WTC11 (cell line): Measurements from ENCODE around the gene AKAP6. TPM values are rescaled to one million over a fixed set of nuclear protein-coding genes. Genes with fewer than 3 reads are reported as not detected.

Source experiments
- ATAC-seq: fragments of 200-7000 bp; cut with Tn5 transposase; 2 replicates; pipeline ENCODE4 v1.10.0; 2021; ENCODE audit warnings: mild to moderate bottlenecking, moderate library complexity
- CTCF ChIA-PET: fragments of 300-600 bp; sonication (Branson Sonifier 250); formaldehyde crosslinking; loops from one replicate; lab custom pipeline; 2021; ENCODE audit warnings: antibody characterized with exemption; lab: Charles Lee
- POLR2A ChIA-PET: fragments of 350-600 bp; sonication (Branson Sonifier 250); formaldehyde crosslinking; loops from one replicate; lab custom pipeline; 2021; ENCODE audit warnings: antibody characterized with exemption; lab: Charles Lee
- DNase-seq: peaks from one replicate; pipeline ENCODE4 v3.0.0; 2021; ENCODE audit warnings: low spot score
- H3K27ac Mint-ChIP-seq: 2 replicates; pipeline ENCODE4 v1.8.0; 2021; ENCODE audit warnings: mixed read lengths
- H3K27me3 Mint-ChIP-seq: 2 replicates; pipeline ENCODE4 v1.8.0; 2021; ENCODE audit warnings: low read depth, mild to moderate bottlenecking, moderate library complexity, mixed read lengths
- H3K36me3 Mint-ChIP-seq: 2 replicates; pipeline ENCODE4 v1.8.0; 2021; ENCODE audit warnings: mixed read lengths
- H3K4me1 Mint-ChIP-seq: 2 replicates; pipeline ENCODE4 v1.8.0; 2022; ENCODE audit warnings: mixed read lengths
- H3K4me3 Mint-ChIP-seq: 2 replicates; pipeline ENCODE4 v1.8.0; 2021; ENCODE audit warnings: mild to moderate bottlenecking, moderate library complexity, mixed read lengths
- H3K9me3 Mint-ChIP-seq: 2 replicates; pipeline ENCODE4 v1.8.0; 2021; ENCODE audit warnings: mixed read lengths
- ZNF232 ChIP-seq: sonication (generic); formaldehyde crosslinking; IDR thresholded peaks from 2 replicates; pipeline ENCODE4 v1.8.0; 2022; ENCODE audit warnings: mild to moderate bottlenecking, missing genetic modification reagents
- total RNA-seq: library from RNA; stranded (reverse); gene quantifications from 3 replicates; pipeline ENCODE4 v1.2.3, GENCODE V29; 2021
- TF ChIP-seq, protein P1 (sequence below): fragments of 250-450 bp; sonication (Bioruptor Pico); IDR thresholded peaks from 2 replicates; pipeline ENCODE4 v1.9.0; 2021; ENCODE audit warnings: moderate library complexity, mild to moderate bottlenecking, inconsistent platforms, borderline replicate concordance
- TF ChIP-seq, protein P2 (sequence below): fragments of 250-450 bp; sonication (Bioruptor Pico); IDR thresholded peaks from 2 replicates; pipeline ENCODE4 v2.1.2; 2022; ENCODE audit warnings: mild to moderate bottlenecking, moderate library complexity
- TF ChIP-seq, protein P3 (sequence below): sonication (generic); formaldehyde crosslinking; IDR thresholded peaks from 2 replicates; pipeline ENCODE4 v1.8.1; 2022; ENCODE audit warnings: mild to moderate bottlenecking, moderate library complexity, missing genetic modification reagents
- TF ChIP-seq, protein P4 (sequence below): sonication (generic); formaldehyde crosslinking; IDR thresholded peaks from 2 replicates; pipeline ENCODE4 v1.8.0; 2023; ENCODE audit warnings: missing genetic modification reagents, mild to moderate bottlenecking, borderline replicate concordance
- TF ChIP-seq, protein P5 (sequence below): sonication (generic); formaldehyde crosslinking; IDR thresholded peaks from 2 replicates; pipeline ENCODE4 v1.8.0; 2022; ENCODE audit warnings: missing genetic modification reagents
- TF ChIP-seq, protein P6 (sequence below): sonication (generic); formaldehyde crosslinking; IDR thresholded peaks from 2 replicates; pipeline ENCODE4 v1.8.1; 2023; ENCODE audit warnings: mild to moderate bottlenecking, missing genetic modification reagents, moderate library complexity

AKAP6 gene
- total RNA-seq, 1 experiment from 2014 or later: 0.63 TPM

DNA sequence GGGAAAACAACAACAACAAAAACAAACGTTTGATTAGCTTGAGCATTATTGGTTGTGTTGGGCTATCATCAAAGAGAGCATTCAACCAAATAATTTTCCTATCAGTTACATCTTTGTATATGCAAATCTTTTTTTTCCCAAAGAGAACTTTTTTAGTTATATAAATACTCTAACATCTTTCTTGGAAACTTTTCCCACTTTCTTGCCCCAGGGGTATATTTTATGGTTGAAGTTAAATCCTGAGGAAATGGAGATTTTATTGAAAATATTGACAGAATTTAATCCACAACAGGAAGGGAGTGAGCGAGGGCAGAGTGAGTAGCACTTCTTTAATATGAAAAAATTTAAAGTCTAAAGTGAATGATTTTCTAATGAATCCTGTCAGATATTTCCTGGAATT, 488.7 kb downstream of the AKAP6 start (continued):
- TF ChIP-seq, protein P1, sequence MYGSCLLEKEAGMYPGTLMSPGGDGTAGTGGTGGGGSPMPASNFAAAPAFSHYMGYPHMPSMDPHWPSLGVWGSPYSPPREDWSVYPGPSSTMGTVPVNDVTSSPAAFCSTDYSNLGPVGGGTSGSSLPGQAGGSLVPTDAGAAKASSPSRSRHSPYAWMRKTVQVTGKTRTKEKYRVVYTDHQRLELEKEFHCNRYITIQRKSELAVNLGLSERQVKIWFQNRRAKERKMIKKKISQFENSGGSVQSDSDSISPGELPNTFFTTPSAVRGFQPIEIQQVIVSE (CRISPR knock-in tag): no peak
- TF ChIP-seq ZNF232 (CRISPR knock-in tag): no peak
- TF ChIP-seq, protein P2, sequence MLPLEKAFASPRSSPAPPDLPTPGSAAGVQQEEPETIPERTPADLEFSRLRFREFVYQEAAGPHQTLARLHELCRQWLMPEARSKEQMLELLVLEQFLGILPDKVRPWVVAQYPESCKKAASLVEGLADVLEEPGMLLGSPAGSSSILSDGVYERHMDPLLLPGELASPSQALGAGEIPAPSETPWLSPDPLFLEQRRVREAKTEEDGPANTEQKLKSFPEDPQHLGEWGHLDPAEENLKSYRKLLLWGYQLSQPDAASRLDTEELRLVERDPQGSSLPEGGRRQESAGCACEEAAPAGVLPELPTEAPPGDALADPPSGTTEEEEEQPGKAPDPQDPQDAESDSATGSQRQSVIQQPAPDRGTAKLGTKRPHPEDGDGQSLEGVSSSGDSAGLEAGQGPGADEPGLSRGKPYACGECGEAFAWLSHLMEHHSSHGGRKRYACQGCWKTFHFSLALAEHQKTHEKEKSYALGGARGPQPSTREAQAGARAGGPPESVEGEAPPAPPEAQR (CRISPR knock-in tag): no peak

DNA sequence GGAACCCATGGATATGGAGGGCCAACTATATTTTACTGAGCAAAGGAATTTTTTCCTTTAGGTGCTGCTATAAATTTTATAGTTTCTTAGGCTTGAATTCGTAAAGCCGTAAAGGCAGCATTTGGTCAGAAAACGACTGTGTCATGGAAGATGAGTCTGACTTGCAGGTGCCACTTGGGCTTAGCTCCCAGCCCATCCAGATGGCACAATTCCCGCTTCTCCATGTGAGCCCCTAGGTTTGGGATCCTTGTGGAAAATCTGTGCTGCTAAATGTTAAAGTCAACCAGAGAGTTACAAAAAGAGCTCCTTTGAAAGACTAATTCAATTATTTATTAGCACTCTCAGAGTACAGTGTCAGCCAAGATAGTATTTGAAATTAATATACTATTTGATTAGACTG, 489.5 kb downstream of the AKAP6 start:
- CTCF ChIA-PET: no interaction called here
- POLR2A ChIA-PET: no interaction called here
- peaks cover 6% of the 10 kb centered on the region; the same call in 1 of the 2 replicates for H3K9me3 Mint-ChIP-seq
- TF ChIP-seq ZNF232 (CRISPR knock-in tag): no peak
- TF ChIP-seq, protein P3, sequence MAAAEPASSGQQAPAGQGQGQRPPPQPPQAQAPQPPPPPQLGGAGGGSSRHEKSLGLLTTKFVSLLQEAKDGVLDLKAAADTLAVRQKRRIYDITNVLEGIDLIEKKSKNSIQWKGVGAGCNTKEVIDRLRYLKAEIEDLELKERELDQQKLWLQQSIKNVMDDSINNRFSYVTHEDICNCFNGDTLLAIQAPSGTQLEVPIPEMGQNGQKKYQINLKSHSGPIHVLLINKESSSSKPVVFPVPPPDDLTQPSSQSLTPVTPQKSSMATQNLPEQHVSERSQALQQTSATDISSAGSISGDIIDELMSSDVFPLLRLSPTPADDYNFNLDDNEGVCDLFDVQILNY: no peak
- TF ChIP-seq, protein P4, sequence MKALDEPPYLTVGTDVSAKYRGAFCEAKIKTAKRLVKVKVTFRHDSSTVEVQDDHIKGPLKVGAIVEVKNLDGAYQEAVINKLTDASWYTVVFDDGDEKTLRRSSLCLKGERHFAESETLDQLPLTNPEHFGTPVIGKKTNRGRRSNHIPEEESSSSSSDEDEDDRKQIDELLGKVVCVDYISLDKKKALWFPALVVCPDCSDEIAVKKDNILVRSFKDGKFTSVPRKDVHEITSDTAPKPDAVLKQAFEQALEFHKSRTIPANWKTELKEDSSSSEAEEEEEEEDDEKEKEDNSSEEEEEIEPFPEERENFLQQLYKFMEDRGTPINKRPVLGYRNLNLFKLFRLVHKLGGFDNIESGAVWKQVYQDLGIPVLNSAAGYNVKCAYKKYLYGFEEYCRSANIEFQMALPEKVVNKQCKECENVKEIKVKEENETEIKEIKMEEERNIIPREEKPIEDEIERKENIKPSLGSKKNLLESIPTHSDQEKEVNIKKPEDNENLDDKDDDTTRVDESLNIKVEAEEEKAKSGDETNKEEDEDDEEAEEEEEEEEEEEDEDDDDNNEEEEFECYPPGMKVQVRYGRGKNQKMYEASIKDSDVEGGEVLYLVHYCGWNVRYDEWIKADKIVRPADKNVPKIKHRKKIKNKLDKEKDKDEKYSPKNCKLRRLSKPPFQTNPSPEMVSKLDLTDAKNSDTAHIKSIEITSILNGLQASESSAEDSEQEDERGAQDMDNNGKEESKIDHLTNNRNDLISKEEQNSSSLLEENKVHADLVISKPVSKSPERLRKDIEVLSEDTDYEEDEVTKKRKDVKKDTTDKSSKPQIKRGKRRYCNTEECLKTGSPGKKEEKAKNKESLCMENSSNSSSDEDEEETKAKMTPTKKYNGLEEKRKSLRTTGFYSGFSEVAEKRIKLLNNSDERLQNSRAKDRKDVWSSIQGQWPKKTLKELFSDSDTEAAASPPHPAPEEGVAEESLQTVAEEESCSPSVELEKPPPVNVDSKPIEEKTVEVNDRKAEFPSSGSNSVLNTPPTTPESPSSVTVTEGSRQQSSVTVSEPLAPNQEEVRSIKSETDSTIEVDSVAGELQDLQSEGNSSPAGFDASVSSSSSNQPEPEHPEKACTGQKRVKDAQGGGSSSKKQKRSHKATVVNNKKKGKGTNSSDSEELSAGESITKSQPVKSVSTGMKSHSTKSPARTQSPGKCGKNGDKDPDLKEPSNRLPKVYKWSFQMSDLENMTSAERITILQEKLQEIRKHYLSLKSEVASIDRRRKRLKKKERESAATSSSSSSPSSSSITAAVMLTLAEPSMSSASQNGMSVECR: no peak
- TF ChIP-seq, protein P1 (CRISPR knock-in tag): no peak
- TF ChIP-seq, protein P5, sequence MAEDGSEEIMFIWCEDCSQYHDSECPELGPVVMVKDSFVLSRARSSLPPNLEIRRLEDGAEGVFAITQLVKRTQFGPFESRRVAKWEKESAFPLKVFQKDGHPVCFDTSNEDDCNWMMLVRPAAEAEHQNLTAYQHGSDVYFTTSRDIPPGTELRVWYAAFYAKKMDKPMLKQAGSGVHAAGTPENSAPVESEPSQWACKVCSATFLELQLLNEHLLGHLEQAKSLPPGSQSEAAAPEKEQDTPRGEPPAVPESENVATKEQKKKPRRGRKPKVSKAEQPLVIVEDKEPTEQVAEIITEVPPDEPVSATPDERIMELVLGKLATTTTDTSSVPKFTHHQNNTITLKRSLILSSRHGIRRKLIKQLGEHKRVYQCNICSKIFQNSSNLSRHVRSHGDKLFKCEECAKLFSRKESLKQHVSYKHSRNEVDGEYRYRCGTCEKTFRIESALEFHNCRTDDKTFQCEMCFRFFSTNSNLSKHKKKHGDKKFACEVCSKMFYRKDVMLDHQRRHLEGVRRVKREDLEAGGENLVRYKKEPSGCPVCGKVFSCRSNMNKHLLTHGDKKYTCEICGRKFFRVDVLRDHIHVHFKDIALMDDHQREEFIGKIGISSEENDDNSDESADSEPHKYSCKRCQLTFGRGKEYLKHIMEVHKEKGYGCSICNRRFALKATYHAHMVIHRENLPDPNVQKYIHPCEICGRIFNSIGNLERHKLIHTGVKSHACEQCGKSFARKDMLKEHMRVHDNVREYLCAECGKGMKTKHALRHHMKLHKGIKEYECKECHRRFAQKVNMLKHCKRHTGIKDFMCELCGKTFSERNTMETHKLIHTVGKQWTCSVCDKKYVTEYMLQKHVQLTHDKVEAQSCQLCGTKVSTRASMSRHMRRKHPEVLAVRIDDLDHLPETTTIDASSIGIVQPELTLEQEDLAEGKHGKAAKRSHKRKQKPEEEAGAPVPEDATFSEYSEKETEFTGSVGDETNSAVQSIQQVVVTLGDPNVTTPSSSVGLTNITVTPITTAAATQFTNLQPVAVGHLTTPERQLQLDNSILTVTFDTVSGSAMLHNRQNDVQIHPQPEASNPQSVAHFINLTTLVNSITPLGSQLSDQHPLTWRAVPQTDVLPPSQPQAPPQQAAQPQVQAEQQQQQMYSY (CRISPR knock-in tag): no peak
- no peak for ATAC-seq
- H3K4me1 Mint-ChIP-seq: peaks cover 21% of the 10 kb centered on the region
- no peak overlapping the region for H3K27ac Mint-ChIP-seq
- H3K27me3 Mint-ChIP-seq: no peaks in the 10 kb centered on the region; the same call in 1 of the 2 replicates
- H3K36me3 Mint-ChIP-seq: no peaks in the 10 kb centered on the region
- DNase-seq: no peak
- no peak overlapping the region for H3K4me3 Mint-ChIP-seq

DNA sequence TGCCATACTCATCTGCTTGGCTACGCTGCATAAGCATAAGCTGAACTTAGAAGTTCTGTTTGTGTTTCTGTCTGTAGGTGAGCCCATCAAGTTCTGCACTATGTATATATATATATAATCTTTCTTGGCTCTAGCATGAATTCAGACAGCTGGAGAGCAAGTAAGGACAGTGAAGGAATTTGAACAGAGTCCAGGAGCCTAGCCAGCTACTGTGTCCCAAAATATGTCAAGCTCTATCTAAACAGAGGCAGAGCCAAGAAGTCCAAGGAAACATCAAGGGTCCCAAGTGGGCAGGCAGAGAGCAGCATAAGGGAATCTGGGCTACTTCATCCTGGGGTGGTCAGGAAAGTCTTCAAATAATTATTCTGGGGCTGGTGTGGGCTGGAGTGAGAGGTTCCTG, 491.1 kb downstream of the AKAP6 start:
- no peak overlapping the region for H3K4me3 Mint-ChIP-seq
- POLR2A ChIA-PET: interaction anchor here (0.6 kb wide), 1 partner anchor 202 kb away, joined by 3 read pairs; no protein-coding TSS in a partner anchor

More for the DNA sequence above, 491.1 kb downstream of the AKAP6 start:
- Mint-ChIP-seq H3K27ac (no peak overlapping the region), H3K4me1 (peaks cover 5% of the 10 kb centered on the region), H3K27me3 (no peaks in the 10 kb centered on the region; the same call in 1 of the 2 replicates), H3K36me3 (no peaks in the 10 kb centered on the region), H3K9me3 (peaks cover 6% of the 10 kb centered on the region; the same call in 1 of the 2 replicates)
- TF ChIP-seq, protein P6, sequence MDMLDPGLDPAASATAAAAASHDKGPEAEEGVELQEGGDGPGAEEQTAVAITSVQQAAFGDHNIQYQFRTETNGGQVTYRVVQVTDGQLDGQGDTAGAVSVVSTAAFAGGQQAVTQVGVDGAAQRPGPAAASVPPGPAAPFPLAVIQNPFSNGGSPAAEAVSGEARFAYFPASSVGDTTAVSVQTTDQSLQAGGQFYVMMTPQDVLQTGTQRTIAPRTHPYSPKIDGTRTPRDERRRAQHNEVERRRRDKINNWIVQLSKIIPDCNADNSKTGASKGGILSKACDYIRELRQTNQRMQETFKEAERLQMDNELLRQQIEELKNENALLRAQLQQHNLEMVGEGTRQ: no peak
- CTCF ChIA-PET: no interaction called here
- DNase-seq: no peak
- ATAC-seq: no peak
